Activated T-cell treated with anti-CD3 and anti-CD28 coated beads, Interleukin-2, amount 50 U/mL, for 24 hours (primary cell): Measurements from ENCODE around the gene DYNC2H1.
"Not testable (repeated sequence)": the region's sequence is repeated elsewhere in the genome, so short reads cannot be mapped to it uniquely, and the experiment has no call there.

Experiments used
- DNase-seq: peaks from one replicate; pipeline ENCODE4 v3.0.0-alpha.2; 2020
- H3K27ac Mint-ChIP-seq: 2 replicates; pipeline ENCODE4 v1.8.0; 2020; ENCODE audit warnings: mild to moderate bottlenecking, mixed read lengths
- H3K27me3 Mint-ChIP-seq: 2 replicates; pipeline ENCODE4 v1.8.0; 2020; ENCODE audit warnings: mixed read lengths
- H3K36me3 Mint-ChIP-seq: 2 replicates; pipeline ENCODE4 v1.8.0; 2020; ENCODE audit warnings: low read depth, mixed read lengths
- H3K4me1 Mint-ChIP-seq: 2 replicates; pipeline ENCODE4 v1.8.0; 2020; ENCODE audit warnings: low read depth, mixed read lengths
- H3K4me3 Mint-ChIP-seq: 2 replicates; pipeline ENCODE4 v1.8.0; 2020; ENCODE audit warnings: mild to moderate bottlenecking, moderate library complexity, mixed read lengths
- H3K9me3 Mint-ChIP-seq: 2 replicates; pipeline ENCODE4 v1.8.0; 2020; ENCODE audit warnings: mixed read lengths

Gene DYNC2H1

DNA sequence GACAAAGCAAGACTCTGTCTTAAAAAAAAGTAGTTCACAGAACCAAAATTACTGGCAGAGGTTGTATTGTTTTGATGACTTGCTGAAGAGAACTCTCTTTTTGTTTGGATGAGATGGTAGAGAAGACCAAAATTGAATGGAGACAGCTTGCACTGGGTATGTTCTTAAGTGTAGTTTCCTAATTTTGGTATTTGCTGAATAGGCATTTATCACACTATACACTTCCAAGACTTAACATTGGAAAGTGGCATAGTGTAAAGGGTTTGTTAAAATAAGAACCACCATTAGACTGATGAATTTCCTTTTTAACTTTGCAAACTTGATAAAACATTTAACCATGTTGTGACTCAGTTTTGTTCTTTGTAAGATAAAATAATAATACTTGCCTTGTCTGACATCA lies 11.9 kb upstream of the DYNC2H1 start:
- Mint-ChIP-seq H3K36me3 (peaks cover 1% of the 10 kb centered on the region), H3K4me3 (no peak overlapping the region), H3K9me3 (no peaks in the 10 kb centered on the region), H3K27ac (no peak overlapping the region), H3K27me3 (peaks cover 64% of the 10 kb centered on the region), H3K4me1 (peaks cover 12% of the 10 kb centered on the region)
- no peak for DNase-seq

DNA sequence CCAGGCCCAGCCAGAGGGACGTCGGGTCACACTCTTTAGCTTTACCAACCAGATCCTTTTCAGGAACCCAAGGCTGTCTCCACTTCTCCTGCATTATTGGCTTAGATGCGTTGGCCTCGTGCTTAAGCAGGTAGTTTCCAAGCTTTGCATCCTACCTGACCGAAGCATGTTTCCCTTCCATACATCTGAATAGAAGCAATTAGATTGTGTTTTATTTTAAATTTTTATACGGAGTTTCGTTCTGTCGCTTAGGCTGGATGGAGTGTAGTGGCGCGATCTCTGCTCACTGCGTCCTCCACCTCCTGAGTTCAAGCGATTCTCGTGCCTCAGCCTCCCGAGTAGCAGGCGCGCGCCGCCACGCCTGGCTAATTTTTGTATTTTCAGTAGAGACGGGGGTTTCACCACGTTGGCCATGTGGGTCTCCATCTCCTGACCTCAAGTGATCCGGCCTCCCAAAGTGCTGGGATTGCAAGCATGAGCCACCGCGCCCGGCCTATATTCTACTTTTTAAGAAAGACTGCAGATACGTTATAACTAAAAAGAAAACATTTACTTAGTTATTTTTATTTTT lies 677 bp downstream of the DYNC2H1 start:
- Mint-ChIP-seq H3K27me3 (peaks cover 2% of the 10 kb centered on the region), H3K27ac (peak overlapping the region; percentile 91), H3K36me3 (peaks cover 5% of the 10 kb centered on the region), H3K4me3 (peak overlapping the region; percentile 88), H3K4me1 (peaks cover 14% of the 10 kb centered on the region), H3K9me3 (no peaks in the 10 kb centered on the region)
- no peak for DNase-seq

DNA sequence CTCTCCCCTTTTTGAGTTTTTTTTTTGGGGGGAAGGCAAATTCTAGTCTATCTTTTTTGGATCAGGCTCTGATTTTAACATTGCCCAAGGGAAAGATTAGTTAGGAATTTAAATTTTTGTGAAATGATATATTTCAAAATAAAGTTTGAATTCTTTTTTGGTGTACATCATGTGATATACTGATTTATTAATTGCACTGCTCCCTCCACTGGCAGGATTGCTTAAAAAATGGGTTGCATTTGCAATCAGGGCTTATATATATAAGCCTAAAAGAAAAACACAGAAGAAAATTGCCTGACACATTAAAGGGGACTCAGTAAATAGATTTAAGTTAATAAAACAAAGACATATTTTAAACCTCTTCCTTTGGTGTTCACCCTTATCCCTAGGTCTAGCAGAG lies 1.2 kb downstream of the DYNC2H1 start:
- Mint-ChIP-seq H3K4me1 (peaks cover 14% of the 10 kb centered on the region), H3K27me3 (peaks cover 2% of the 10 kb centered on the region), H3K9me3 (no peaks in the 10 kb centered on the region), H3K36me3 (peaks cover 5% of the 10 kb centered on the region), H3K27ac (no peak overlapping the region), H3K4me3 (peak overlapping the region; percentile 88)
- DNase-seq = no peak

DNA sequence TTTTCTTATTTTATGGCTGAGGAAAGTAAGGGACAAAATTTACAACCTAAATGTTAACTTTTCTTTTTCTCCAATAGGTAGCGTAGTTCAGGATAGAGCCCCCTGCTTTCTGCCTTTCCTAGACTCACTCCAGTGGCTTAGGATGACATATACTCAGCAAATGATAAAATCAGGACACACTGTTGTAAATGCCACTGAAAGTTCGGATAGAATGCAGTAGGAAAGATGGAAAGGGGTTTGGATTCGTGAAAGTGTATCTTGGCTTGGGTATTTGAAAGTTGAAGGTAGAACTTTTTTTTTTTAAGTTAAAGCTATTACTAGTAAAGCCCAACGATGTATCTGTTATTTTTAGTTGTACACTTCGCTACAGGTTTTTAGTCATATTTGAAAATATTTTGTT lies 2.2 kb downstream of the DYNC2H1 start:
- no peaks in the 10 kb centered on the region for H3K9me3 Mint-ChIP-seq
- H3K27ac Mint-ChIP-seq = no peak overlapping the region
- H3K27me3 Mint-ChIP-seq = peaks cover 2% of the 10 kb centered on the region
- no peak overlapping the region for H3K4me3 Mint-ChIP-seq
- peaks cover 14% of the 10 kb centered on the region for H3K4me1 Mint-ChIP-seq
- DNase-seq = no peak
- H3K36me3 Mint-ChIP-seq = peaks cover 5% of the 10 kb centered on the region

DNA sequence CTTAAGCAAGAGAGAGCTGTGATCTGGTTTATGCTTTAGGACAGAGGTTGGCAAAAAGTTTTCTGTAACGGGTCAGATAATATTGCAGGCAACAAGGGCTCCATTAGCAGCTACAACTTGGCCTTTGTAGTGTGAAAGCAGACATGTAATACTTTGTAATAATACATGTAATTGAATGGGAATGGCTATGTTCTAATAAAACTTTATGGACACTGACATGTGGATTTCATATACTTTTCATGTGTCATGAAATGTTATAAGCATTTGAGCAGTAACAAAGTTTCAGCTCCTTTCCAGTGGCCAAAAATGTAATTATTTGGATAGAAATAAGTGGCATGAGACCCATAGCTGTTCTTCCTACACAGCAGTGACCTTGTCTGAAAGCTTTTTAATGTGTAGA lies 3.1 kb downstream of the DYNC2H1 start:
- H3K4me1 Mint-ChIP-seq = peaks cover 14% of the 10 kb centered on the region

DNA sequence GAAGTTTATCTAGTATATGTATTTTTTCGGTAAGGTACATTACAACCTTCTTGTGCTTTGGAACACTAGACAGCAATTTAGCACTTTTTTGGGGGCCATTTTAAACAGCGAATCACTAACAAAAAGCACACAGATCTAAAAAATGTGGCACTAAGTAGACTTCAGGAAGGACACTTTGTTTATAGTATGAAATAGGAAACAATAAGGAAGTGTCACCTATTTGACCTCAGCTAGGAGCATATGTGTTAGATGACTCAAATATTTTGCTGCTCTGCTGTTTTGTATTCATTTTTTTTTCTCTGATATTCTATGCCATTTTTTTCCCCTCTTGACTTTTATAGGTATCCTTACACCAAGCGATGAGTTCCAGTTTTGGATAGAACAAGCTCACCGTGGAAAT lies 5.6 kb downstream of the DYNC2H1 start:
- no peak for DNase-seq
- H3K4me1 Mint-ChIP-seq = peaks cover 4% of the 10 kb centered on the region
- no peaks in the 10 kb centered on the region for H3K9me3 Mint-ChIP-seq
- no peaks in the 10 kb centered on the region for H3K27me3 Mint-ChIP-seq
- H3K4me3 Mint-ChIP-seq = no peak overlapping the region
- peaks cover 3% of the 10 kb centered on the region for H3K36me3 Mint-ChIP-seq
- no peak overlapping the region for H3K27ac Mint-ChIP-seq

More for the DNA sequence above, 3.1 kb downstream of the DYNC2H1 start:
- Mint-ChIP-seq H3K27me3 (peaks cover 2% of the 10 kb centered on the region), H3K27ac (no peak overlapping the region), H3K9me3 (no peaks in the 10 kb centered on the region), H3K4me3 (no peak overlapping the region), H3K36me3 (peaks cover 5% of the 10 kb centered on the region)
- no peak for DNase-seq

DNA sequence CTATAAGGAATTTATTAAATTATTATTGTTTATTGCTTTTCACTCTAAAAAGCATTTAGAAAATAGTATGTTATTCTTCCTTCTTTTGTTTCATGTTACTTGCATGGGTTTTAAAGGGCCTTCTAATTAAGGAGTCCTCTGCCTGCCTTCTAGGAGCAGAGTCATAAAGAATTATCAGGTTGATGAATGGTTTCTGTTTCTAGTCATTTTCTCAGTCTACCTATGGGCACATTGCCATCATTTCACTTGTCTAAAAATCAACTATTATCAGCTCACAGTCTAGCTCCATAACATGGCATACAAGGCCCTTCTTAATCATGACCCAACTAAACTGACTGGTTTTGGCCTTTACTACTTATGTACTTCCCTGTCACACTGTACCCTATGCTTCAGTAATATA lies 16.2 kb downstream of the DYNC2H1 start:
- Mint-ChIP-seq H3K27me3 (no peaks in the 10 kb centered on the region), H3K9me3 (no peaks in the 10 kb centered on the region), H3K27ac (no peak overlapping the region), H3K36me3 (peaks cover 3% of the 10 kb centered on the region), H3K4me3 (no peak overlapping the region), H3K4me1 (no peaks in the 10 kb centered on the region)
- DNase-seq = no peak

DNA sequence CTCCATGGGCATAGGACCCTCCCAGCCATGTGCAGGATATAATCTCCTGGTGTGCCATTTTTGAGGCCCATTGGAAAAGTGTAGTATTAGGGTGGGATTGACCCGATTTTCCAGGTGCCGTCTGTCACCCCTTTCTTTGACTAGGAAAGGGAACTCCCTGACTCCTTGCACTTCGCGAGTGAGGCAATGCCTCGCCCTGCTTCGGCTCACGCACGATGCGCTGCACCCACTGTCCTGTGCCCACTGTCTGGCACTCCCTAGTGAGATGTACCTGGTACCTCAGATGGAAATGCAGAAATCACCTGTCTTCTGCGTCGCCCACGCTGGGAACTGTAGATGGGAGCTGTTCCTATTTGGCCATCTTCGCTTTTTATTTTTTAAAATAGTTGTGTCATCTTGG lies 32.8 kb downstream of the DYNC2H1 start:
- not testable (repeated sequence) for H3K4me3 Mint-ChIP-seq, H3K4me1 Mint-ChIP-seq, H3K36me3 Mint-ChIP-seq, H3K9me3 Mint-ChIP-seq, H3K27me3 Mint-ChIP-seq, DNase-seq, H3K27ac Mint-ChIP-seq

DNA sequence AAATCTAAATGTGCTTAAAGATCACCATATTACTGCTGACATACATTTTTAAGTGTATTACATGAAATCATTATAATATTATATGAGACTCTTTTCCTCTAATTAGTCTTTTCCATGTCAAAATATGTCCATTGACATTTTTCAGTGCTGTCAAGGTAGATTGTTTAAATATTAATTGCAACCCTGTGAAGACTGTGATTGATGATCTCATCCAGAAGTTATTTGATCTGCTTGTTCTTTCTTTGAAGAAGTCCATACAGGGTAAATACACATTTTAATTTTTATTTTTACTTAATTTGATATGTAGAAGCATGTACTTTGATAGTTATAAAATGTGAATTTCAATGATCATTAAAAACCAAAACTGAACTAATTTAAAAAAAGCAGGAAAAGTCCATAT lies 38.4 kb downstream of the DYNC2H1 start:
- Mint-ChIP-seq H3K36me3 (no peaks in the 10 kb centered on the region), H3K27me3 (no peaks in the 10 kb centered on the region), H3K4me3 (no peak overlapping the region), H3K4me1 (no peaks in the 10 kb centered on the region), H3K27ac (no peak overlapping the region), H3K9me3 (no peaks in the 10 kb centered on the region)
- DNase-seq = no peak

DNA sequence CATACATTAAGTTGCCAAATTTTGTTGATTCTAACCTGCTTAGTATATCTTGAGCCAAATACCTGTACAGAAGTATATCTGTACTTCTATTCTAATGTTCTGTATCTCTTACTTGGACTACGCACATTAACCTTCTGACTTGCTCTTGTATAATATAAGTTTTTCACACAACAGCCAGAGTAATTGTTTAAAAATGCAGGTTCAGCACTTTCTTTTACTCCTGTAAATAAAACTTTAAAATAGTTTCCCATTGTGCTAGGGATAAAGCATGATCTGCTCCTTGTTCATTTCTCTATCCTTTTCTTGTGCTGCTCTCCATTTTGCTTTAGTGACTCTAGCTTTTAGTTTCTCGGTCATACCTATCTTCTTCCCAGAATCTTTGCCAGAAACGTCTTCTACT lies 48.3 kb downstream of the DYNC2H1 start:
- Mint-ChIP-seq H3K27ac (no peak overlapping the region), H3K36me3 (peaks cover 2% of the 10 kb centered on the region), H3K4me3 (no peak overlapping the region), H3K27me3 (no peaks in the 10 kb centered on the region), H3K4me1 (no peaks in the 10 kb centered on the region), H3K9me3 (no peaks in the 10 kb centered on the region)
- DNase-seq = no peak

DNA sequence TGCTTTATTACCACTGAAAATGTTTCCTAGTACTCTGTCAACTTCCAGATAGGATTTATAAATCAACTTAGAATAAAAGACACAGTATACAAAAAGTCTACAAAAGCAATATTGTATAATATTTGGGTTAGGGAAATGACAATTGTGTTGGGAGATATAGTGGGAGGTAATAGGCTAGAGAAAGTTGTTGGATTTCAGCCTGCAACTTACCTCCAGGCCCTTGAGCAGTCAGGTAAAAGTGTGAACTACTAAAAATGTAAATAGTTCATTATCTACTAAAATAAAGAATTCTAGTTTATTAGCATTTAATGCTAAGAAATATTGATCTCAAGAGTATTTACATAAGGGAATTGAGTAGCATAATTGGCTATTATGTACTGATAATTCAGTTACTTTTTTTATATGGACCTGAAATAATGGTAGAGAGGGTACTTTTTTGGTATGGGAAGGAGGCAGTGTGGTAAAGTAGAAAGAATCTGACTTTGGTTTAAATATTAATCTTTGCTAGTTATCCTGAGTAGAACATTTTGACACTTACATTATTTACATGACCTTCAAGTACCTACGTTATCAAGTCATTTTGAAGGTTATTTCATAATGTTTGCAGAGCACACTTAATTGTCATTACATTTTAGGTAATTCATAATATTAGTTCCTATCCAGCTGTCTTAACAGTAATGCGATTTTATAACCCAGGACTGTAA lies 55.0 kb downstream of the DYNC2H1 start:
- no peaks in the 10 kb centered on the region for H3K9me3 Mint-ChIP-seq
- H3K36me3 Mint-ChIP-seq = no peaks in the 10 kb centered on the region
- H3K27me3 Mint-ChIP-seq = no peaks in the 10 kb centered on the region
- H3K27ac Mint-ChIP-seq = no peak overlapping the region
- no peak for DNase-seq
- H3K4me1 Mint-ChIP-seq = no peaks in the 10 kb centered on the region
- H3K4me3 Mint-ChIP-seq = no peak overlapping the region

DNA sequence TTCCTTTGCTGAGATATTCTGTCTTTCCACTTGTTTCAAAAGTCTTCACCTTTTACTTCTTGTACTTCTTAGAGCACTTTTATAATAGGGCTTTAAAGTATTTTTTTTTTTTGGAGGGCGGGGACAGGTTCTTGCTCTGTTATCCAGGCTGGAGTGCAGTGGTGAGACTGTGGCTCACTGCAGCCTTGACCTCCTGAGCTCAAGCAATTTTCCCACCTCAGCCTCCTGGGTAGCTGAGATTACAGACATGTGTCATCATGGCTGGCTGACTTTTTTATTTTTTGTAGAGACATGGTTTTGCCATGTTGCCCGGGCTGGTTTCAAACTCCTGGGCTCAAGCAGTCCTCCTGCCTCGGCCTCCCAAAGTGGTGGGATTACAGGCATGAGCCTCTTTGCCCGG lies 57.9 kb downstream of the DYNC2H1 start:
- DNase-seq = no peak
- Mint-ChIP-seq H3K9me3 (no peaks in the 10 kb centered on the region), H3K27me3 (no peaks in the 10 kb centered on the region), H3K27ac (no peak overlapping the region), H3K4me1 (no peaks in the 10 kb centered on the region), H3K36me3 (no peaks in the 10 kb centered on the region), H3K4me3 (no peak overlapping the region)

DNA sequence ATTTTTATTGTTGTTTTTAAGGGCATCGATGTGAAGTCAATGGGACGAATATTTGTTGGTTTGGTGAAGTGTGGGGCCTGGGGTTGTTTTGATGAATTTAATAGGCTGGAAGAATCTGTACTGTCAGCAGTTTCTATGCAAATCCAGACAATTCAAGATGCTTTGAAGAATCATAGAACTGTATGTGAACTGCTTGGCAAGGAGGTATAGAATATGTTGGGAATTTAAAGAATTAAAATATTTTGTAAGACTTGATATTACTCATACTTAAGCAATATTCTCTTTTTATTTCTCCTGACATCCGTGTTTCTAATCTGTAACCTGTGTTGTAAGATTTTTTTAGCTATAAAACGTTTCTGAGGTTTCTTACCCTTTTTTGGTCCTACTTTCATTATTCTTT lies 61.6 kb downstream of the DYNC2H1 start:
- Mint-ChIP-seq H3K9me3 (no peaks in the 10 kb centered on the region), H3K27ac (no peak overlapping the region), H3K27me3 (no peaks in the 10 kb centered on the region), H3K4me3 (no peak overlapping the region), H3K36me3 (no peaks in the 10 kb centered on the region), H3K4me1 (no peaks in the 10 kb centered on the region)
- DNase-seq = no peak

DNA sequence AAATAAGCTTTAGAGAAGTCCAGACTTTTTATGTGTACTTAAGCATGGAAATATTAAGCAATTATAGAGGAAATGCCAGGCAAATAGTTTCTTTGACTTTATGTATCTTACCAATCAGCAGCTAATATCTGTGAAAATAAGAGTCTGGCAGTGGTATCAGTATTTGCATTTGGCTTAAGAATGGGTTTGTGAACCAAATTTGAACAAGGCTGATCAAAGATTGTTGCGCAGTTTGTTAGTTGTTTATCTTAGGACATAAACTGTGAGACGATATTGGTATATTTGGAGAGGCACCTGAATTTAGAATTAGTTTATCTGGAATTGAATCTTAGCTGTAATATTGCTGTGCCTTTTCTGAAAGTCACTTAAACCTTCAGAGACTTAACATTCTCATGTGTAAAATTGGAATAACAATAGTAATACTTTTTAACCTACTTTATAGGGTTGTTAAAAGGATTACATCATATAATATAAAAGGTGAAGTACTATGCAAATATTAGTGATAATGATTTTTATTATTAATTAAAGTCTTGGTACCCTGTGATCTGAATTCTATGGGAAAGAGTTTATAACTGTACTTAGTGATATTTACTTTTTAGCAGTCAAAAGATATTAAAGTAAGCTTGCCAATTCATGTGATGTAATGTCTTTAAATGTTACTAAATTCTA lies 66.4 kb downstream of the DYNC2H1 start:
- no peaks in the 10 kb centered on the region for H3K4me1 Mint-ChIP-seq
- no peak for DNase-seq
- H3K4me3 Mint-ChIP-seq = no peak overlapping the region
- H3K9me3 Mint-ChIP-seq = no peaks in the 10 kb centered on the region
- no peaks in the 10 kb centered on the region for H3K27me3 Mint-ChIP-seq
- no peaks in the 10 kb centered on the region for H3K36me3 Mint-ChIP-seq
- H3K27ac Mint-ChIP-seq = no peak overlapping the region

DNA sequence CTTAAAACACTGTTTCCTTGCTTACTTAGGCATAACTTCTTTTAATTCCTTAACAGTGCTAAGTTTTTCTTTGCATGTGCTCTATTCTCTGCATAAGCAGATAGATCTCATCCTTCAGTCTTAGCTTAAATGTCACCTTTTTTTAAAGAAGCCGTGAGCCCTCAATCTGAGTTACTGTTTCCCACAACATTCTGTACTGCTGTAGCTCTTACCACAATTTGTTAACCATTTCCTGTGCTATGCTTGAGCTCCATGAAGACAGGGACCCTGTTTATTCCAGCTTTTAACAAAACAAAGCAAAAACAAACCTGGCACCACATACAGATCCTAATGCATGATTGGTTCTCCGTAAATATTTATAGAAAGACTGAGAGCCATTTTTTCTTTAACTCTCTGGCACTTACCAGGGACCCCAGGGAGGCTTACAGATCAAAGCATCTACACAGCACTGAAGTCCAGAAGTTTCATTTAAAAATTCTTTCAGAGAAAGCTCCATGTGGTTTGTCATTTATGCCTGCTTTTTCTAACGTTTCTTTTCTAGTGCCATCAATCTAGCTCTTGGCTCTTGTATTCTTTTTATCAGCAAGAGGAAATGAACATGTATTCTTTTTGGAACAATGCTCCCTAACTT lies 74.9 kb downstream of the DYNC2H1 start:
- Mint-ChIP-seq H3K4me1 (peaks cover 8% of the 10 kb centered on the region), H3K27me3 (no peaks in the 10 kb centered on the region), H3K9me3 (no peaks in the 10 kb centered on the region), H3K4me3 (no peak overlapping the region), H3K27ac (no peak overlapping the region), H3K36me3 (no peaks in the 10 kb centered on the region)
- DNase-seq = no peak
